Stimulated activated naive B cell treated with anti-CD40 and anti-IgM and Interleukin-4, amounts not matched to agents 10 μg/mL and 1 μg/mL and 100 μg/mL, for 72 hours (primary cell): ENCODE data around the gene EFCAB8.

Experiments
- ATAC-seq, 2 donors: fragments of 150-1000 bp; cut with Tn5 transposase; replicated peaks; 2 replicates each; pipeline ENCODE4 v1.10.0; 2021; ENCODE audit warnings: moderate library complexity in 1 of 2
- DNase-seq: peaks from one replicate; pipeline ENCODE4 v3.0.0; 2021
- H3K27ac Mint-ChIP-seq: one replicate; pipeline ENCODE4 v1.8.0; 2022; ENCODE audit warnings: mild to moderate bottlenecking, mixed read lengths
- H3K27me3 Mint-ChIP-seq, 2 donors: one replicate each; pipeline ENCODE4 v1.8.0; 2022; ENCODE audit warnings: mixed read lengths in 2 of 2
- H3K36me3 Mint-ChIP-seq, 2 donors: one replicate each; pipeline ENCODE4 v1.8.0; 2022; ENCODE audit warnings: mixed read lengths in 2 of 2, mild to moderate bottlenecking in 1 of 2
- H3K4me1 Mint-ChIP-seq, 2 donors: one replicate each; pipeline ENCODE4 v1.8.0; 2022; ENCODE audit warnings: mixed read lengths in 2 of 2, mild to moderate bottlenecking in 1 of 2
- H3K4me3 Mint-ChIP-seq, 2 donors: one replicate each; pipeline ENCODE4 v1.8.0; 2022; ENCODE audit warnings: mild to moderate bottlenecking in 2 of 2, mixed read lengths in 2 of 2, moderate library complexity in 1 of 2
- H3K9me3 Mint-ChIP-seq, 2 donors: one replicate each; pipeline ENCODE4 v1.8.0; 2022; ENCODE audit warnings: mixed read lengths in 2 of 2, mild to moderate bottlenecking in 1 of 2

EFCAB8 gene

GRCh38 chr20:32858701-32859372 lies at the start of gene EFCAB8:
Gene EFCAB8, plus strand, starts transcription at chr20:32858923. Its CDS starts 4,870 bp downstream, at chr20:32863793.
- no peak for ATAC-seq
- peaks cover 12 to 34% of the 10 kb centered on the region in 2 donors for H3K36me3 Mint-ChIP-seq
- peaks cover 0 to 9% of the 10 kb centered on the region in 2 donors for H3K4me1 Mint-ChIP-seq
- no peaks in the 10 kb centered on the region for H3K9me3 Mint-ChIP-seq
- H3K27ac Mint-ChIP-seq, result no peak within 1 kb of the TSS
- DNase-seq, result no peak
- no peak within 1 kb of the TSS for H3K4me3 Mint-ChIP-seq
- H3K27me3 Mint-ChIP-seq, result no peaks in the 10 kb centered on the region

- Mint-ChIP-seq H3K4me1 (no peaks in the 10 kb centered on the region), H3K27ac (no peak overlapping the region), H3K27me3 (no peaks in the 10 kb centered on the region), H3K36me3 (no peaks in the 10 kb centered on the region), H3K4me3 (no peak overlapping the region), H3K9me3 (no peaks in the 10 kb centered on the region)
- DNase-seq, result no peak
- ATAC-seq, result no peak
These were observed 48.8 kb upstream of the EFCAB8 start for GRCh38 chr20:32809907-32810306.

- no peaks in the 10 kb centered on the region for H3K9me3 Mint-ChIP-seq
- H3K27ac Mint-ChIP-seq, result no peak overlapping the region
- DNase-seq (no peak), ATAC-seq (no peak)
- H3K27me3 Mint-ChIP-seq, result no peaks in the 10 kb centered on the region
- no peaks in the 10 kb centered on the region for H3K36me3 Mint-ChIP-seq
- no peaks in the 10 kb centered on the region for H3K4me1 Mint-ChIP-seq
- no peak overlapping the region for H3K4me3 Mint-ChIP-seq
These were observed 47.8 kb upstream of the EFCAB8 start for GRCh38 chr20:32810941-32811340.

GRCh38 chr20:32811886-32812285 lies 46.8 kb upstream of the EFCAB8 start:
- Mint-ChIP-seq H3K36me3 (no peaks in the 10 kb centered on the region), H3K4me3 (no peak overlapping the region), H3K9me3 (no peaks in the 10 kb centered on the region), H3K4me1 (no peaks in the 10 kb centered on the region), H3K27me3 (no peaks in the 10 kb centered on the region), H3K27ac (no peak overlapping the region)
- ATAC-seq (no peak), DNase-seq (no peak)

- H3K9me3 Mint-ChIP-seq, result no peaks in the 10 kb centered on the region
- no peaks in the 10 kb centered on the region for H3K27me3 Mint-ChIP-seq
- H3K36me3 Mint-ChIP-seq, result peaks cover 1 to 18% of the 10 kb centered on the region in 2 donors
- peaks cover 33 to 39% of the 10 kb centered on the region in 2 donors for H3K4me1 Mint-ChIP-seq
- peak overlapping the region; percentile 98 for H3K27ac Mint-ChIP-seq
- H3K4me3 Mint-ChIP-seq, result peak overlapping the region; percentile 93 to 96
- ATAC-seq (peak; percentile 82 to 86), DNase-seq (peak; percentile 75)
These were observed 38.6 kb upstream of the EFCAB8 start for GRCh38 chr20:32819992-32820697.

- Mint-ChIP-seq H3K9me3 (no peaks in the 10 kb centered on the region), H3K4me3 (peak overlapping the region; percentile 93 to 96), H3K36me3 (peaks cover 1 to 23% of the 10 kb centered on the region in 2 donors), H3K27me3 (no peaks in the 10 kb centered on the region), H3K4me1 (peaks cover 33 to 39% of the 10 kb centered on the region in 2 donors), H3K27ac (peak overlapping the region; percentile 98)
- ATAC-seq, result no peak
- DNase-seq, result no peak
These were observed 37.9 kb upstream of the EFCAB8 start for GRCh38 chr20:32820698-32821377.

- no peak for DNase-seq
- ATAC-seq, result no peak
- peaks cover 33 to 39% of the 10 kb centered on the region in 2 donors for H3K4me1 Mint-ChIP-seq
- no peaks in the 10 kb centered on the region for H3K9me3 Mint-ChIP-seq
- H3K4me3 Mint-ChIP-seq, result no peak overlapping the region
- no peaks in the 10 kb centered on the region for H3K27me3 Mint-ChIP-seq
- H3K27ac Mint-ChIP-seq, result no peak overlapping the region
- H3K36me3 Mint-ChIP-seq, result peaks cover 4 to 24% of the 10 kb centered on the region in 2 donors
These were observed 36.5 kb upstream of the EFCAB8 start for GRCh38 chr20:32822225-32822624.

- Mint-ChIP-seq H3K9me3 (no peaks in the 10 kb centered on the region), H3K4me3 (no peak overlapping the region), H3K36me3 (peaks cover 9 to 28% of the 10 kb centered on the region in 2 donors), H3K27ac (peak overlapping the region; percentile 83), H3K27me3 (no peaks in the 10 kb centered on the region), H3K4me1 (peaks cover 35 to 43% of the 10 kb centered on the region in 2 donors)
- DNase-seq (no peak), ATAC-seq (no peak)
These were observed 35.6 kb upstream of the EFCAB8 start for GRCh38 chr20:32823078-32823477.

- no peak for ATAC-seq
- H3K4me3 Mint-ChIP-seq, result no peak overlapping the region
- peak overlapping the region; percentile 83 for H3K27ac Mint-ChIP-seq
- H3K36me3 Mint-ChIP-seq, result peaks cover 12 to 34% of the 10 kb centered on the region in 2 donors
- H3K4me1 Mint-ChIP-seq, result peaks cover 35 to 44% of the 10 kb centered on the region in 2 donors
- no peaks in the 10 kb centered on the region for H3K9me3 Mint-ChIP-seq
- DNase-seq, result no peak
- no peaks in the 10 kb centered on the region for H3K27me3 Mint-ChIP-seq
These were observed 34.8 kb upstream of the EFCAB8 start for GRCh38 chr20:32823737-32824588.

GRCh38 chr20:32828029-32828680 lies 30.6 kb upstream of the EFCAB8 start:
- Mint-ChIP-seq H3K36me3 (peaks cover 32 to 49% of the 10 kb centered on the region in 2 donors), H3K27me3 (no peaks in the 10 kb centered on the region), H3K9me3 (no peaks in the 10 kb centered on the region), H3K27ac (peak overlapping the region; percentile 65), H3K4me1 (peaks cover 18 to 37% of the 10 kb centered on the region in 2 donors), H3K4me3 (no peak overlapping the region)
- no peak for DNase-seq
- no peak for ATAC-seq

GRCh38 chr20:32829311-32830005 lies 29.3 kb upstream of the EFCAB8 start:
- ATAC-seq (no peak), DNase-seq (no peak)
- no peak overlapping the region for H3K4me3 Mint-ChIP-seq
- no peaks in the 10 kb centered on the region for H3K9me3 Mint-ChIP-seq
- peaks cover 8 to 24% of the 10 kb centered on the region in 2 donors for H3K4me1 Mint-ChIP-seq
- peak overlapping the region; percentile 20 for H3K27ac Mint-ChIP-seq
- H3K27me3 Mint-ChIP-seq, result no peaks in the 10 kb centered on the region
- peaks cover 30 to 41% of the 10 kb centered on the region in 2 donors for H3K36me3 Mint-ChIP-seq

GRCh38 chr20:32830437-32830836 lies 28.3 kb upstream of the EFCAB8 start:
- peaks cover 8 to 24% of the 10 kb centered on the region in 2 donors for H3K4me1 Mint-ChIP-seq
- H3K4me3 Mint-ChIP-seq, result no peak overlapping the region
- DNase-seq, result no peak
- H3K9me3 Mint-ChIP-seq, result no peaks in the 10 kb centered on the region
- H3K27me3 Mint-ChIP-seq, result no peaks in the 10 kb centered on the region
- peaks cover 30 to 37% of the 10 kb centered on the region in 2 donors for H3K36me3 Mint-ChIP-seq
- ATAC-seq, result no peak
- peak overlapping the region; percentile 49 for H3K27ac Mint-ChIP-seq

GRCh38 chr20:32831982-32832381 lies 26.7 kb upstream of the EFCAB8 start:
- peaks cover 8 to 24% of the 10 kb centered on the region in 2 donors for H3K4me1 Mint-ChIP-seq
- H3K27me3 Mint-ChIP-seq, result no peaks in the 10 kb centered on the region
- H3K27ac Mint-ChIP-seq, result no peak overlapping the region
- no peak for DNase-seq
- ATAC-seq, result no peak
- peaks cover 36 to 43% of the 10 kb centered on the region in 2 donors for H3K36me3 Mint-ChIP-seq
- H3K9me3 Mint-ChIP-seq, result no peaks in the 10 kb centered on the region
- H3K4me3 Mint-ChIP-seq, result no peak overlapping the region
